ENCODE data around the gene LY6G6F. TPM values are rescaled to one million over a fixed set of nuclear protein-coding genes. Genes with fewer than 3 reads are reported as not detected.

The LY6G6F gene
- total and polyA plus RNA-seq, 2 of the 13 experiments (the other 11 are each of a cell fraction or from before 2014, with no cell fraction given): not detected

DNA sequence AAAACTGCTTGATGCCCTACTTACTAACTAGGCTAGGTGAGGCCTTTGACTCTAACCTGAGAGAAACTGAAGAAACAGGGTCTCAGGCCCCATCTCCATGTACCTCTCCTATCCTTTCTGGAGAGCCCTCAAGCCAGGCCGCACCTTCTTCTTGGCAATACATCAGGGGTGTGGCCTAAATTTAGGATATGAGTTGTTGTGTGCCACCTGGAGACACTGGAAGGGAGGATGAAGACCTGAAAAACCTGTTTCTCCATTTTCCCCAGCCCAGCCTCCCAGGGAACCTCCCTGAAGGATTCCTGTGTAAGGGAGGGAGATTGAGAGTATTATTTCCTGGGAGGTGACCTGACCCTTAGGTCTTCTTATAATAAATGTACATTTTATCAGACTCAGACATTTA, 11.6 kb downstream of the LY6G6F start:
- Histone ChIP-seq H3K4me3 (replicated peaks in 1 of 3; ENCODE audit: insufficient read depth in 1 of 3, low read depth in 2 of 3, low read length in 3 of 3) (no peak overlapping the region), H3K4me1 (ENCODE audit: insufficient read depth, low read length) (peaks cover 22% of the 10 kb centered on the region), H3K4me2 (ENCODE audit: low read depth, low read length) (no peak overlapping the region), H3K79me2 (ENCODE audit: insufficient read depth, low read length) (no peaks in the 10 kb centered on the region), H3K36me3 (replicated peaks in 1 of 2; ENCODE audit: control insufficient read depth in 1 of 2, insufficient read depth in 2 of 2, low read length in 2 of 2) (no peaks in the 10 kb centered on the region), H4K20me1 (ENCODE audit: insufficient read depth, low read length) (no peaks in the 10 kb centered on the region), H2AFZ (ENCODE audit: low read length) (no peak overlapping the region), H3K9ac (ENCODE audit: insufficient read depth, low read depth, low read length) (no peak overlapping the region), H3K27ac (ENCODE audit: extremely low read length, insufficient read depth, low read length) (no peak overlapping the region), H3K27me3 (ENCODE audit: control insufficient read depth in 1 of 2, insufficient read depth in 2 of 2, low read length in 2 of 2) (peaks cover 5 to 47% of the 10 kb centered on the region in 2 experiments; a peak in 4 of 5 replicates), H3K9me3 (ENCODE audit: low read length) (no peaks in the 10 kb centered on the region)
- BruUV-seq (replicated peaks): no TSS peak
- POLR2A ChIA-PET: interaction anchor here (0.8 to 1.6 kb wide), 3 partner anchors 15 to 109 kb away, joined by 3 to 7 read pairs (median 4); partner anchors contain the start of genes ABHD16A and HSPA1B
- in situ Hi-C loops (cut with HindIII; ENCODE audit: extremely low pct_ligation_motif_present, low pct_unique_long_range_greater_than_20kb) (no loop called here), intact Hi-C loops (cut with micrococcal nuclease; ENCODE audit: unreplicated experiment) (loop anchor here (5.0 kb wide), 1 partner anchor 36 kb away; the partner anchor contains the start of gene LY6G5C)
- no peak for ATAC-seq
- CTCF ChIA-PET (ENCODE audit: low intra/inter-chr PET ratio, low total read pairs): interaction anchor here (0.9 kb wide), 1 partner anchor 52 kb away, joined by 3 read pairs; no protein-coding TSS in a partner anchor
- FAIRE-seq: no peak
- WGBS (ENCODE audit: low lambda C conversion rate): 40% methylated on average over 1 of the region's 1 CpG
- no peak for DNase-seq (ENCODE audit: low spot score)
- TF ChIP-seq SNAPC2 (CRISPR knock-in tag; IDR thresholded peaks at IDR 0.05) (no peak), MLLT10 (CRISPR knock-in tag; IDR thresholded peaks at IDR 0.05) (no peak), ZNF598 (CRISPR knock-in tag; IDR thresholded peaks at IDR 0.05; ENCODE audit: borderline replicate concordance) (no peak), CENPX (CRISPR knock-in tag; IDR thresholded peaks at IDR 0.05) (no peak), SIX4 (CRISPR knock-in tag; IDR thresholded peaks at IDR 0.05) (no peak), ZBTB20 (CRISPR knock-in tag; IDR thresholded peaks at IDR 0.05; ENCODE audit: borderline replicate concordance, low read depth) (no peak), TARDBP (CRISPR knock-in tag; IDR thresholded peaks at IDR 0.05) (no peak), ZNF788 (CRISPR knock-in tag; IDR thresholded peaks at IDR 0.05; ENCODE audit: borderline replicate concordance) (no peak), ZNF572 (CRISPR knock-in tag; IDR thresholded peaks at IDR 0.05) (no peak), ZNF460 (CRISPR knock-in tag; IDR thresholded peaks at IDR 0.05; ENCODE audit: borderline replicate concordance) (no peak), HHEX (CRISPR knock-in tag; IDR thresholded peaks at IDR 0.05) (no peak), NAIF1 (CRISPR knock-in tag; IDR thresholded peaks at IDR 0.05; ENCODE audit: borderline replicate concordance) (no peak), BHLHE40 (IDR thresholded peaks at IDR 0.05; ENCODE audit: low read length) (no peak), SRSF9 (IDR thresholded peaks at IDR 0.05; ENCODE audit: borderline replicate concordance, insufficient read depth, low read depth, low read length, poor library complexity, severe bottlenecking) (no peak)
- TF ChIP-seq, protein P1, sequence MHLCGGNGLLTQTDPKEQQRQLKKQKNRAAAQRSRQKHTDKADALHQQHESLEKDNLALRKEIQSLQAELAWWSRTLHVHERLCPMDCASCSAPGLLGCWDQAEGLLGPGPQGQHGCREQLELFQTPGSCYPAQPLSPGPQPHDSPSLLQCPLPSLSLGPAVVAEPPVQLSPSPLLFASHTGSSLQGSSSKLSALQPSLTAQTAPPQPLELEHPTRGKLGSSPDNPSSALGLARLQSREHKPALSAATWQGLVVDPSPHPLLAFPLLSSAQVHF (CRISPR knock-in tag; IDR thresholded peaks at IDR 0.05): no peak
